Right lobe of liver (tissue), 6 donors: Measurements from ENCODE around the gene AMZ2. TPM values are rescaled to one million over a fixed set of nuclear protein-coding genes. Genes with fewer than 3 reads are reported as not detected.
"Not testable (repeated sequence)": the region's sequence is repeated elsewhere in the genome, so short reads cannot be mapped to it uniquely, and the experiment has no call there.

Source experiments
- ATAC-seq, 4 donors: fragments of 200-7000 bp; cut with Tn5 transposase; one replicate each; pipeline ENCODE4 v1.9.1; 2020; ENCODE audit warnings: mild to moderate bottlenecking in 4 of 4, moderate library complexity in 4 of 4
- DNase-seq, 3 donors: peaks; one replicate each; pipeline ENCODE4 v3.0.0-alpha.2; 2020
- H3K27ac ChIP-seq, 3 donors: fragments of 200-600 bp; one replicate each; pipeline ENCODE4 v1.8.0; 2022
- H3K27me3 ChIP-seq, 2 donors: fragments of 200-600 bp; one replicate each; pipeline ENCODE4 v1.8.0; 2022
- H3K36me3 ChIP-seq, 4 donors: fragments of 200-600 bp; sonication (generic) in 1 of 4; one replicate each; pipeline versions ENCODE4 v1.5.1 to v1.8.0; 2017 to 2022; ENCODE audit warnings: control low read depth in 1 of 4
- H3K4me1 ChIP-seq, 4 donors: fragments of 200-600 bp; sonication (generic) in 1 of 4; one replicate each; pipeline versions ENCODE4 v1.5.1 to v1.8.0; 2017 to 2022; ENCODE audit warnings: control low read depth in 1 of 4
- H3K4me3 ChIP-seq, 3 donors: fragments of 200-600 bp; one replicate each; pipeline ENCODE4 v1.8.0; 2022
- H3K9me3 ChIP-seq, 4 donors: fragments of 200-600 bp; sonication (generic) in 1 of 4; one replicate each; pipeline versions ENCODE4 v1.5.1 to v1.8.0; 2017 to 2022; ENCODE audit warnings: control low read depth in 1 of 4
- CTCF ChIP-seq, 4 donors: fragments of 200-600 bp in 3 of 4; fragments of 450-650 bp in 1 of 4; IDR thresholded peaks; one replicate each; pipeline versions ENCODE4 v1.5.1 to v1.8.0; 2016 to 2022; ENCODE audit warnings: antibody characterized with exemption in 4 of 4, mild to moderate bottlenecking in 2 of 4
- POLR2A ChIP-seq: fragments of 450-650 bp; IDR thresholded peaks from one replicate; pipeline ENCODE4 v1.6.1; 2017; ENCODE audit warnings: antibody characterized with exemption, mild to moderate bottlenecking
- WGBS: methylation state at CpG from one replicate; pipeline ENCODE4 v1.1.6; 2018; ENCODE audit warnings: low coverage, low lambda C conversion rate; ENCODE audit not compliant: insufficient coverage; ENCODE audit errors: missing lambda C conversion rate; 5-methylcytosine and 5-hydroxymethylcytosine counted together
- intact Hi-C, 2 donors: fragments of 100-400 bp; cut with DNase I; formaldehyde crosslinking; loops; one replicate each; pipeline versions ENCODE4 v1.11.2 to v1.14.1; 2022
- total RNA-seq, 6 experiments: library from RNA; depleted of rRNA in 2 of 6; stranded (reverse); fragments of >200 nt in 2 of 6; fragmentation: NEBNext Ultra II Directional in 3 of 6; extraction: Animal tissue kit (Norgen Biotek cat#: 25700) in 3 of 6; gene quantifications; one replicate each; pipeline versions ENCODE4 v1.1.0 to v1.2.4, GENCODE V29; 2016 to 2023
- donor health status: DM: no; HTN: yes; CAD: no.
- donor health status: DM: no; HTN: no; CAD: no.
- donor health status: DM: no; HTN: no; CAD: no.
- donor health status: DM: no; HTN: yes; CAD: no.
- donor health status: DM: no; HTN: yes; CAD: no.

The AMZ2 gene
- total RNA-seq, 6 experiments from 2014 or later = 15.3 to 31.2 (median 18.2) TPM

- Histone ChIP-seq H3K4me3 (no peak overlapping the region), H3K36me3 (no peaks in the 10 kb centered on the region), H3K27ac (no peak overlapping the region), H3K9me3 (no peaks in the 10 kb centered on the region), H3K27me3 (no peaks in the 10 kb centered on the region), H3K4me1 (no peaks in the 10 kb centered on the region)
- TF ChIP-seq CTCF (IDR thresholded peaks at IDR 0.05) (no peak), POLR2A (no peak)
- DNase-seq (no peak), ATAC-seq (no peak)
- intact Hi-C loops = no loop called here
- WGBS = 84% methylated on average over 10 of the region's 10 CpGs
Measured at GRCh38 chr17:68210570-68211315, 37.1 kb upstream of the AMZ2 start.

- H3K36me3 ChIP-seq, H3K27me3 ChIP-seq, H3K4me3 ChIP-seq, DNase-seq, H3K9me3 ChIP-seq, intact Hi-C loops, H3K27ac ChIP-seq, H3K4me1 ChIP-seq: not testable (repeated sequence)
- 43% methylated on average over 10 of the region's 11 CpGs for WGBS
- ATAC-seq = peak in 3 of 4 donors; percentile 33 to 67 (median 46)
Measured at GRCh38 chr17:68213428-68214411, 34.1 kb upstream of the AMZ2 start.

- H3K9me3 ChIP-seq, H3K4me1 ChIP-seq, H3K27ac ChIP-seq, H3K4me3 ChIP-seq, DNase-seq, intact Hi-C loops, H3K27me3 ChIP-seq, H3K36me3 ChIP-seq, ATAC-seq: not testable (repeated sequence)
- 86% methylated on average over 1 of the region's 5 CpGs for WGBS
Measured at GRCh38 chr17:68215453-68215852, 32.4 kb upstream of the AMZ2 start.

- H3K4me1 ChIP-seq, DNase-seq, H3K36me3 ChIP-seq, intact Hi-C loops, H3K4me3 ChIP-seq, H3K27me3 ChIP-seq, ATAC-seq, H3K27ac ChIP-seq, H3K9me3 ChIP-seq: not testable (repeated sequence)
- WGBS = 92% methylated on average over 5 of the region's 5 CpGs
Measured at GRCh38 chr17:68219429-68219828, 28.4 kb upstream of the AMZ2 start.

- not testable (repeated sequence) for H3K27ac ChIP-seq
- 68% methylated on average over 2 of the region's 2 CpGs for WGBS
Measured at GRCh38 chr17:68220186-68220585, 27.7 kb upstream of the AMZ2 start.

GRCh38 chr17:68220786-68221185 is 27.1 kb upstream of the AMZ2 start:
- DNase-seq, intact Hi-C loops, H3K4me3 ChIP-seq: not testable (repeated sequence)

More at GRCh38 chr17:68220186-68220585, 27.7 kb upstream of the AMZ2 start:
- DNase-seq, H3K4me1 ChIP-seq, H3K9me3 ChIP-seq, intact Hi-C loops, H3K27me3 ChIP-seq, H3K36me3 ChIP-seq, H3K4me3 ChIP-seq: not testable (repeated sequence)
- ATAC-seq = peak in 2 of 4 donors; percentile 26 to 66

GRCh38 chr17:68221786-68222185 is 26.1 kb upstream of the AMZ2 start:
- DNase-seq = no peak
- WGBS = 86% methylated on average over 4 of the region's 4 CpGs
- no peak for ATAC-seq
- H3K27ac ChIP-seq = no peak overlapping the region
- no peaks in the 10 kb centered on the region for H3K9me3 ChIP-seq
- no peaks in the 10 kb centered on the region for H3K4me1 ChIP-seq
- no peaks in the 10 kb centered on the region for H3K27me3 ChIP-seq
- no peak for TF ChIP-seq POLR2A
- no peak for TF ChIP-seq CTCF (IDR thresholded peaks at IDR 0.05)
- intact Hi-C loops = no loop called here
- no peak overlapping the region for H3K4me3 ChIP-seq
- no peaks in the 10 kb centered on the region for H3K36me3 ChIP-seq

More at GRCh38 chr17:68220786-68221185, 27.1 kb upstream of the AMZ2 start:
- not testable (repeated sequence) for H3K27me3 ChIP-seq, H3K27ac ChIP-seq, H3K9me3 ChIP-seq, H3K36me3 ChIP-seq, ATAC-seq, H3K4me1 ChIP-seq
- WGBS = 92% methylated on average over 6 of the region's 12 CpGs
